ENCODE measurements around the gene ITIH4.

ITIH4 gene

GRCh38 chr3:52879581-52879980 is 49.1 kb upstream of the ITIH4 start (continued):
- no peak for TF ChIP-seq ZBTB49 (tag by site-specific recombination; IDR thresholded peaks at IDR 0.05; ENCODE audit: low read depth)
- TF ChIP-seq ZNF426 (tag by site-specific recombination; IDR thresholded peaks at IDR 0.05) = no peak

GRCh38 chr3:52879090-52879489 is 48.6 kb upstream of the ITIH4 start:
- H3K4me3 ChIP-seq (ENCODE audit: low read depth, low read length) = no peak overlapping the region
- no peaks in the 10 kb centered on the region for H3K9me3 ChIP-seq (ENCODE audit: control insufficient read depth, insufficient read depth, low read depth, low read length)
- no peaks in the 10 kb centered on the region for H3K4me1 ChIP-seq (ENCODE audit: control insufficient read depth, insufficient read depth, low read length)
- no peak overlapping the region for H3K27ac ChIP-seq (ENCODE audit: extremely low read depth, low read depth, low read length)
- H3K36me3 ChIP-seq (ENCODE audit: control insufficient read depth in 2 of 2, insufficient read depth in 1 of 2, low read length in 2 of 2) = peaks cover 0 to 5% of the 10 kb centered on the region in 2 experiments; a peak in 1 of 3 replicates
- CTCF ChIA-PET = interaction anchor here (0.9 kb wide), 1 partner anchor 106 kb away, joined by 3 read pairs; no protein-coding TSS in a partner anchor
- POLR2A ChIA-PET = no interaction called here
- TF ChIP-seq SALL2 (tag by site-specific recombination; IDR thresholded peaks at IDR 0.05; ENCODE audit: borderline replicate concordance) (no peak), ZNF623 (tag by site-specific recombination; IDR thresholded peaks at IDR 0.05) (no peak), ZNF114 (tag by site-specific recombination; IDR thresholded peaks at IDR 0.05) (no peak), TCF7L2 (IDR thresholded peaks at IDR 0.05; ENCODE audit: borderline replicate concordance, low read depth, low read length) (no peak), ZNF843 (tag by site-specific recombination; IDR thresholded peaks at IDR 0.05) (no peak), ZNF600 (tag by site-specific recombination; IDR thresholded peaks at IDR 0.05) (no peak), ZNF280D (tag by site-specific recombination; IDR thresholded peaks at IDR 0.05) (no peak), ZNF768 (tag by site-specific recombination; IDR thresholded peaks at IDR 0.05) (no peak), ZNF19 (tag by site-specific recombination; IDR thresholded peaks at IDR 0.05; ENCODE audit: low read depth) (no peak), PRDM1 (tag by site-specific recombination; IDR thresholded peaks at IDR 0.05) (no peak), ZNF248 (tag by site-specific recombination; IDR thresholded peaks at IDR 0.05) (no peak), ZNF521 (tag by site-specific recombination; IDR thresholded peaks at IDR 0.05) (no peak), ZNF433 (tag by site-specific recombination; IDR thresholded peaks at IDR 0.05; ENCODE audit: low read depth) (no peak), ZNF571 (tag by site-specific recombination; IDR thresholded peaks at IDR 0.05) (no peak)
- TF ChIP-seq, protein P1, sequence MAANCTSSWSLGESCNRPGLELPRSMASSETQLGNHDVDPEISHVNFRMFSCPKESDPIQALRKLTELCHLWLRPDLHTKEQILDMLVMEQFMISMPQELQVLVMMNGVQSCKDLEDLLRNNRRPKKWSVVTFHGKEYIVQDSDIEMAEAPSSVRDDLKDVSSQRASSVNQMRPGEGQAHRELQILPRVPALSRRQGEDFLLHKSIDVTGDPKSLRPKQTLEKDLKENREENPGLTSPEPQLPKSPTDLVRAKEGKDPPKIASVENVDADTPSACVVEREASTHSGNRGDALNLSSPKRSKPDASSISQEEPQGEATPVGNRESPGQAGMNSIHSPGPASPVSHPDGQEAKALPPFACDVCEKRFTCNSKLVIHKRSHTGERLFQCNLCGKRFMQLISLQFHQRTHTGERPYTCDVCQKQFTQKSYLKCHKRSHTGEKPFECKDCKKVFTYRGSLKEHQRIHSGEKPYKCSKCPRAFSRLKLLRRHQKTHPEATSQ (tag by site-specific recombination; IDR thresholded peaks at IDR 0.05) = no peak
- TF ChIP-seq, protein P2, sequence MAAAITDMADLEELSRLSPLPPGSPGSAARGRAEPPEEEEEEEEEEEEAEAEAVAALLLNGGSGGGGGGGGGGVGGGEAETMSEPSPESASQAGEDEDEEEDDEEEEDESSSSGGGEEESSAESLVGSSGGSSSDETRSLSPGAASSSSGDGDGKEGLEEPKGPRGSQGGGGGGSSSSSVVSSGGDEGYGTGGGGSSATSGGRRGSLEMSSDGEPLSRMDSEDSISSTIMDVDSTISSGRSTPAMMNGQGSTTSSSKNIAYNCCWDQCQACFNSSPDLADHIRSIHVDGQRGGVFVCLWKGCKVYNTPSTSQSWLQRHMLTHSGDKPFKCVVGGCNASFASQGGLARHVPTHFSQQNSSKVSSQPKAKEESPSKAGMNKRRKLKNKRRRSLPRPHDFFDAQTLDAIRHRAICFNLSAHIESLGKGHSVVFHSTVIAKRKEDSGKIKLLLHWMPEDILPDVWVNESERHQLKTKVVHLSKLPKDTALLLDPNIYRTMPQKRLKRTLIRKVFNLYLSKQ (tag by site-specific recombination; IDR thresholded peaks at IDR 0.05; ENCODE audit: borderline replicate concordance) = no peak

Measured in HEK293 (cell line).